Small intestine (tissue), 7 donors: ENCODE results near the gene FAF1. TPM values are rescaled to one million over a fixed set of nuclear protein-coding genes. Genes with fewer than 3 reads are reported as not detected.
A peak's percentile ranks its signal among the peaks of the same experiment; 100 is the strongest.

ENCODE experiments used
- DNase-seq, 2 donors: peaks; one replicate each; pipeline versions ENCODE4 v3.0.0 to v3.0.0-alpha.2; 2013
- FAIRE-seq: peaks from 2 replicates; lab custom pipeline; 2012; peaks lifted over from hg19 to GRCh38; lab: Jason Lieb, UNC
- H3K27ac ChIP-seq, 3 donors: one replicate each; pipeline ENCODE4 v1.5.1; 2013; ENCODE audit warnings: low read length in 2 of 3, mild to moderate bottlenecking in 2 of 3, control low read depth in 1 of 3, inconsistent platforms in 1 of 3, low read depth in 1 of 3, moderate library complexity in 1 of 3
- H3K27me3 ChIP-seq, 3 donors: one replicate each; pipeline ENCODE4 v1.6.1; 2013; ENCODE audit warnings: low read length in 3 of 3, inconsistent platforms in 1 of 3; ENCODE audit not compliant: control insufficient read depth in 3 of 3, insufficient read depth in 3 of 3
- H3K36me3 ChIP-seq, 3 donors: one replicate each; pipeline ENCODE4 v1.6.1; 2013; ENCODE audit warnings: low read length in 3 of 3, inconsistent platforms in 1 of 3, low read depth in 1 of 3, mild to moderate bottlenecking in 1 of 3, moderate library complexity in 1 of 3; ENCODE audit not compliant: control insufficient read depth in 3 of 3, insufficient read depth in 2 of 3
- H3K4me1 ChIP-seq, 3 donors: one replicate each; pipeline ENCODE4 v1.6.1; 2013; ENCODE audit warnings: low read length in 2 of 3, inconsistent platforms in 1 of 3, low read depth in 1 of 3, mild to moderate bottlenecking in 1 of 3, moderate library complexity in 1 of 3; ENCODE audit not compliant: control insufficient read depth in 3 of 3, insufficient read depth in 2 of 3
- H3K4me3 ChIP-seq, 3 donors: one replicate each; pipeline ENCODE4 v1.5.1; 2013; ENCODE audit warnings: low read length in 3 of 3, control low read depth in 1 of 3, inconsistent platforms in 1 of 3, low read depth in 1 of 3, mild to moderate bottlenecking in 1 of 3, moderate library complexity in 1 of 3
- H3K9me3 ChIP-seq, 2 donors: one replicate each; pipeline ENCODE4 v1.6.1; 2013; ENCODE audit warnings: low read depth in 1 of 2, low read length in 1 of 2; ENCODE audit not compliant: control insufficient read depth in 2 of 2, insufficient read depth in 1 of 2
- WGBS, 3 donors: extraction: QIAGEN DNeasy Blood & Tissue Kit; methylation state at CpG; one replicate each; pipeline ENCODE4 v1.1.7; 2013; 5-methylcytosine and 5-hydroxymethylcytosine counted together
- polyA plus RNA-seq, 4 donors: library from polyadenylated mRNA; stranded (reverse) in 3 of 4; unstranded in 1 of 4; fragments of 200-250 nt in 3 of 4; fragments of 120-200 nt in 1 of 4; gene quantifications; one replicate each; pipeline versions ENCODE4 v1.2.1 to v1.2.3, GENCODE V29; 2013
- donor health status: healthy with polysubstance abuse.
- donor health status: control.
- donor health status: control.
- donor health status: Bipolar disorder and iron deficiency.
- donor health status: healthy.

Gene FAF1
- polyA plus RNA-seq, 4 donors, result 19.5 to 46.3 (median 32.5) TPM

DNA sequence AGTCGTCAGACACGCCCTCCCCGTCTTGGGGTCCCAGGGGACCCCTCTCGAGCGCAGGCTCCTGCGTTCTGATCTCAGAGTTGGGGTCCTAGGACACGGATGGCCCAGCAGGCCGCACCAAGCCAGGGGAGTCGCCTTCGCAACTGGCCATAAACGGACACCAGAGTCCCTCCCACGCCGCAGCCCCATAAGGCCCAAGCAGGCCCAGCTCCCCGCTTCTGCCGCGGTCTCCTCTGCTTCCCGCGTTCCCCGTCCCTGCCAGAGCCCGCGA lies 537.5 kb downstream of the FAF1 start:
- Histone ChIP-seq H3K4me1 (peaks cover 0 to 12% (median 2%) of the 10 kb centered on the region in 3 donors), H3K4me3 (no peak overlapping the region), H3K27me3 (peaks cover 38 to 96% (median 76%) of the 10 kb centered on the region in 3 donors), H3K27ac (no peak overlapping the region), H3K9me3 (no peaks in the 10 kb centered on the region), H3K36me3 (no peaks in the 10 kb centered on the region)
- 7 to 10% (median 9%) methylated on average over 17 to 21 of the region's 21 CpGs for WGBS, 3 donors
- DNase-seq (no peak), FAIRE-seq (no peak)

DNA sequence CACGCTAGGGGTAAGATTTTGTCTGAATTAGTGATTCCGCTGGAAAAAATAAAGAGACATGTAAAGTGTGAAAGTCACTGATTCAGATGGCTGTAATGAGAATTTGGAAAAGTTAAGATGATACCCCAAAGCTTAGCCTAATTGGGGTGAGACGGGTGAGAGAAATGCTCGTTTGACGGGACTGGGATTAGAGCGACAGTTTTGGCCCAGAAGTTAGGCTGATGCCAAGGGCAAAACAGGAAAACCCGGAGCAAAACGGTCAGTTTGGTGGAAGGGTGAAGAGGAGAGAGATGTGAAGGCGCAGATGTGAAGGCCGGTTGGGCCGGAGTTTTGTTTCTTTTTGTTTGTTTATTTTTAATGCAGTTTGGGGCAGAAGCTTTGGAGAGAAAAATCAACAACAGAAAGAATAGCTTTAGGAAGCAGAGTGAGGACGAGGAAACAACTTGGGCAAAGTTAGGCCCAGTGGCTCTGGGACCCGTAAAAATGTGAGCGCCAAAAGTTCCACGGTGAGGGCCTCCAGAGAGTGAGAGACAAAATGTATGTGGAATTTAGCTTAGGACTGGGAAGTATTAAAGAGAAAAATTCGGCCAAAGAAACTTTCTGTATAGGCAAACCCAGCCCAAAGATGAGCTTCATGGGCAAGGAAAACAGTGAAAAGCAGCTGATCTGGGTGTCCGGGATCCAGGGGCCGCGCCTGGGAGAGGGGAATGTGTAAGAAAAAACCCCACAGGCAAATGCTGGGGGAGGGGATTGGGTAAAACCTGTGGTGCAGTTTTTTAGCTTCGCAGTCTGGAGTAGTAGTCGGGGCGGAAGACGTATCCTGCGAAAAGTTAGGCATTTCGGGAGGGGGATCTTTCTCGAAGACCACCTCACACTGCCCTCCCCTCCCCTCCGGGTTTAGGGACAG lies 538.0 kb downstream of the FAF1 start:
- H3K36me3 ChIP-seq, result no peaks in the 10 kb centered on the region
- no peak overlapping the region for H3K27ac ChIP-seq
- H3K4me1 ChIP-seq, result peaks cover 0 to 12% (median 2%) of the 10 kb centered on the region in 3 donors
- H3K4me3 ChIP-seq, result no peak overlapping the region
- peaks cover 40 to 96% (median 76%) of the 10 kb centered on the region in 3 donors for H3K27me3 ChIP-seq
- 20 to 32% (median 29%) methylated on average over 27 of the region's 27 CpGs for WGBS, 3 donors
- no peaks in the 10 kb centered on the region for H3K9me3 ChIP-seq
- DNase-seq (no peak), FAIRE-seq (no peak)

DNA sequence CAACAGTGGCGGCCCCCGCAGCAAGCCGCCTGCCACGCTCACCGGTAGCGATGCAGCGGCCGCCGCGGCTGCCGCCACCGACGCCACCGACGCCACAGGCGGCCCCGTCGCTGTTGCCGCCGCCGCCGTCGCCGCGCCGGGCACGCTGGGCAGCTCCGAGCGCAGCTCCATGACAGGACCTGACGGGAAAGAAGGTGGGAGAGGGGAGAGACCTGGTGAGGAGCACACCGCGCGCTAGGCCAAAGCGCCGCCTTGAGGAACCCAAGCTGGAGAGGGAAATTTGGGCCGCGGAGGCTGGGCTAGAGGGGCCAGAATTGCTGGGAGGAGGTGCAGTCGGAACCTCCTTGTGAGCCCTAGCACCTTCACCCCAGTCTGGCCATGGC lies 538.7 kb downstream of the FAF1 start:
- Histone ChIP-seq H3K27me3 (peaks cover 42 to 96% (median 78%) of the 10 kb centered on the region in 3 donors), H3K27ac (no peak overlapping the region), H3K4me1 (peaks cover 0 to 12% (median 2%) of the 10 kb centered on the region in 3 donors), H3K4me3 (peak overlapping the region in 1 of 3 donors; percentile 9), H3K36me3 (no peaks in the 10 kb centered on the region), H3K9me3 (peaks cover 0 to 1% of the 10 kb centered on the region in 2 donors)
- 4 to 9% (median 8%) methylated on average over 37 to 38 of the region's 38 CpGs for WGBS, 3 donors
- no peak for FAIRE-seq
- DNase-seq, result peak in 1 of 2 donors; percentile 15

DNA sequence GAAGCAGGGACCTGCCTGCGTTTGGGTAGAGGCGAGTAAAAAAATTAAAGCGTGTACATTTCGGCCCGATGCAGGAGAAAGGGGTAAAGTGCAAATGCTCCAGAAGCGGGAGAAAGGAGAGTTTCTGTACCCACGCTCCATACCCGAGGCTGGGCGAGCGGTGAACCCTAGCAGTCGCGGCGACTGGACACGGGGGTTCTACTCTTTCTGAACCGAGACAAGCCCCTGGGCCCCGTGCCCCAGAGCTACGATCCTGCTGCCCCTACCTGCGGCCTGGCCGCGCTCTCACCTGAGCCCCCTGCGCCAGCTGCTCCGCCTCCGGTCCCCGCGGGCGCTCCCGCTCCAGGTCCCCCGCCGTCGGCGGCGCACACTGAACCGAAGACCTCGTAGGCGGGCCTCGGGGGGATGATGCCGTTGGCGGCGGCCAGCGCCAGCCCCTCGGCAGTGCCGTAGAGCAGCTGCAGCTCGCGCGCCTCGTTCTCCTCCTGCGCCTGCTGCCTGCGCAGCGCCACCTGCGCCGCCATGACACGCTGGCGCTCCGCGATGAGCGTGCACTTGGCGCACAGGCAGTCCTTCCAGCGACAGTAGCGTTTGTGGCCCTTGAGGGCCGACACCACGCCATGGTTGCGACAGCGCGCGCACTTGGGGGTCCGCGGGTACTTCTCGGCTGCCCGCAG lies 539.2 kb downstream of the FAF1 start:
- Histone ChIP-seq H3K27ac (no peak overlapping the region), H3K9me3 (peaks cover 0 to 7% of the 10 kb centered on the region in 2 donors), H3K4me1 (peaks cover 0 to 12% (median 2%) of the 10 kb centered on the region in 3 donors), H3K4me3 (peak overlapping the region in 1 of 3 donors; percentile 9), H3K36me3 (no peaks in the 10 kb centered on the region), H3K27me3 (peaks cover 38 to 96% (median 77%) of the 10 kb centered on the region in 3 donors)
- FAIRE-seq (no peak), DNase-seq (peak in 1 of 2 donors; percentile 49)
- 3 to 7% (median 5%) methylated on average over 65 to 69 of the region's 69 CpGs for WGBS, 3 donors

DNA sequence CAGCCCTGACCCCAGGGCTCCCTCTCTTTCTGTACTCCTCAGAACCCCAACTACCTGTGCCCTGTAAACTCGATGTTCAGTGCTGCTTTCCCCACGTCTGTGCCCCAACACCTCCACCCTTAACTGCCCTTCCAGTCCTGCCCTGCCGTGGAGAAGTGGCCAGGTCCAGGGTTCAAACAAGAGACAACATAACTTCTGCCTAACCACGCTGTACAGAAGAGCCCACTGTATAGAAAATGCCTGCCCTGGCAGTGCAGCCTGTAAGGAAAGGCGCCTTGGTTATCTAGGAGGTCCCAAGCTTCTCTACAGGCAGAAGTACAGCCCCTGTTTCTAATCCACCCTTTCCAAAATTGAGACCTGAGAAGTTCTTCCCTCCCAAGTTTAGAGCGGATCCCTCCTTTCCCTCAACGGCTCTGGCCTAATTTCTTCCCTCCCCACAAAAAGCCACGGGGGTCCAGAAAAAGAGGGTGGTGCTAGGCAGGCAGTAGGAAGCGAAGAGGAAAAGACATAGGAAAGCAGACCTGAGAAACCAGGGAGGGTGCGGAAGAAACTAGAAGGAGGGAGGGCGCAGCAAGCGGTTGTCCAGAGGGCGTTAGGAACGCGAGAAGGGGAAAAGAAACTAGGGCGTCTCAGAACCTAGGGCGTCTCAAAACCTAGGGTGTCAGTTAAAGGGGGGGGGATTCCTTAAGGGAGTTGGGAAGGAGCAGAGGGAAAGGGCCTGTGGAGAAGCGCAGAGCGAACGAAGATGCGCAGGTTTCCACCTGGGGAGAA lies 540.0 kb downstream of the FAF1 start:
- Histone ChIP-seq H3K27me3 (peaks cover 44 to 96% (median 78%) of the 10 kb centered on the region in 3 donors), H3K9me3 (peaks cover 0 to 9% of the 10 kb centered on the region in 2 donors), H3K4me1 (peaks cover 0 to 12% (median 2%) of the 10 kb centered on the region in 3 donors), H3K4me3 (no peak overlapping the region), H3K36me3 (no peaks in the 10 kb centered on the region), H3K27ac (no peak overlapping the region)
- 7 to 16% (median 12%) methylated on average over 21 of the region's 21 CpGs for WGBS, 3 donors
- FAIRE-seq, result no peak
- DNase-seq, result no peak

DNA sequence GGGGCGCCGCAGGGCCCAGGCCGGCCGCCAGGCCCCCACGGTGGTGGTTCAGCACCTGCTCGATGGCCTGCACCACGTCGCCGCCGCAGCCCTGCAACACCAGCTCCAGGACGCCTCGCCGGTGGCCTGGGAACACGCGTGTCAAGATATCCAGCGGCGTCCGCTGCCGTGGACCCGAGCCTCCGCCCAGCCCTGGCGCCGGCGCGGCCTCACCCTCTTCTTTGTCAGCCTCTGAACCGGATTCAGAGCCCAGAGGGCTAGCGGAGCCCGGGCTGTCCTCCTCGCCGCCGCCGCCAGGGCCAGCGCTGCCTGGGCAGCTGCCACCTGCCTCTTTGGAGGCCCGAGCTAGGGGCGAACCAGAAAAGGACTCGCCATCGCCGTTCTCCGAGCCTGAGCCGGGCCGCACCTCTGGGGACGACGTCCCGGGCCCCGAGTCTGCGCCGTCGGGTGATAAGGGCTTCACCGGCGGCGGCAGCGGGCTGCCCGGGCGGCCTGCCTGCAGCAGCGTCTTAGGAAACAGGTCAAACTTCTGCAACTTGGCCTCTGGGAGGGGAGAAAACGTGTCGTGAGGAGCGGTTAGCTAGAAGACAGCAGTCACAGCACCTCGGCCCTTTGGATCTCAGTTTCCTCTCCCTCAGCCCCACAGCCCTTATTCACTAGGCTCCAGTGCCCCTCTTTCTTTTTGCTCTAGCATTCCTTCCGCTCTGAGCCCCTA lies 540.7 kb downstream of the FAF1 start:
- peak in 1 of 2 donors; percentile 39 for DNase-seq
- no peak for FAIRE-seq
- no peaks in the 10 kb centered on the region for H3K36me3 ChIP-seq
- H3K27me3 ChIP-seq, result peaks cover 44 to 96% (median 81%) of the 10 kb centered on the region in 3 donors
- H3K27ac ChIP-seq, result no peak overlapping the region
- H3K9me3 ChIP-seq, result peaks cover 0 to 9% of the 10 kb centered on the region in 2 donors
- 3 to 8% (median 5%) methylated on average over 51 to 60 of the region's 60 CpGs for WGBS, 3 donors
- H3K4me3 ChIP-seq, result peak overlapping the region in 1 of 3 donors; percentile 31
- H3K4me1 ChIP-seq, result peaks cover 0 to 10% (median 2%) of the 10 kb centered on the region in 3 donors

DNA sequence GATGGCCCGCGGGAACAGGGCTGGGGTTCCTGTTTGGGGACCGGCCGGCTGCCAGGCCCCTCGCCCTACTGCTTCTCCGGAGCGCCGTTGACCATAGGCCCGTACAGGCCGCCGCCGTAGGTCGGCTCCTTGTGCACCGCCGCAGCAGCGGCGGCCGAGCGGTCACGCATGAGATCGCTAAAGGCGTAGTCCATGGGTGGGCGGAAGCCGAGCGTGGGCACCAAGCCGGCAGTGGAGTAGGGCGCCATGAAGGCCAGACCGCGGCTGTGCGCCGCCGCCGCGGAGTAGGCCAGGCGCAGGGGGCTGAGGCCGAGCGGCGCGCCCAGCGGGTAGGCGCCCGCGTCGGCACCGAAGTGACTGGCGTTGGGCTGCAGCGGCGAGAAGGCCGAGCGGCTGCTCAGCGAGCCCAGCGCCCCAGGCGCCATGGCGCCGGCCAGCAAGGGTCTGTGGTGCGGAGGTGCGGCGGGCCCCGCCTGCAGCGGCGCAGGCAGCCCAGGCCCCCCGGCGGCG lies 541.4 kb downstream of the FAF1 start:
- H3K27me3 ChIP-seq, result peaks cover 47 to 96% (median 79%) of the 10 kb centered on the region in 3 donors
- H3K4me3 ChIP-seq, result peak overlapping the region in 1 of 3 donors; percentile 31
- no peaks in the 10 kb centered on the region for H3K36me3 ChIP-seq
- DNase-seq, result peak in 1 of 2 donors; percentile 46
- no peak overlapping the region for H3K27ac ChIP-seq
- H3K9me3 ChIP-seq, result peaks cover 0 to 9% of the 10 kb centered on the region in 2 donors
- FAIRE-seq, result no peak
- 2 to 7% (median 6%) methylated on average over 28 to 64 of the region's 64 CpGs for WGBS, 3 donors
- H3K4me1 ChIP-seq, result peaks cover 0 to 7% (median under 1%) of the 10 kb centered on the region in 3 donors
